NB4 (cell line): Measurements from ENCODE around the gene LIPE.

Experiments used
- DNase-seq: peaks from one replicate; pipeline ENCODE4 v3.0.0; 2010; ENCODE audit warnings: low read depth
- H3K4me3 ChIP-seq: one replicate; pipeline ENCODE4 v1.5.1; 2011; ENCODE audit warnings: mild to moderate bottlenecking, low read depth, low read length, moderate library complexity
- MAX ChIP-seq: IDR thresholded peaks from 2 replicates; pipeline ENCODE4 v1.6.1; 2011; ENCODE audit warnings: low read depth, low read length
- MYC ChIP-seq: IDR thresholded peaks from 2 replicates; pipeline ENCODE4 v1.6.1; 2011; ENCODE audit warnings: low read depth, low read length
- POLR2A ChIP-seq: IDR thresholded peaks from 2 replicates; pipeline ENCODE4 v1.6.1; 2011; ENCODE audit warnings: mild to moderate bottlenecking; ENCODE audit not compliant: insufficient read length; ENCODE audit errors: extremely low read depth
- TF ChIP-seq, protein P1 (sequence below): IDR thresholded peaks from one replicate; pipeline ENCODE4 v1.5.1; 2012; ENCODE audit warnings: low read depth, low read length

LIPE gene

DNA sequence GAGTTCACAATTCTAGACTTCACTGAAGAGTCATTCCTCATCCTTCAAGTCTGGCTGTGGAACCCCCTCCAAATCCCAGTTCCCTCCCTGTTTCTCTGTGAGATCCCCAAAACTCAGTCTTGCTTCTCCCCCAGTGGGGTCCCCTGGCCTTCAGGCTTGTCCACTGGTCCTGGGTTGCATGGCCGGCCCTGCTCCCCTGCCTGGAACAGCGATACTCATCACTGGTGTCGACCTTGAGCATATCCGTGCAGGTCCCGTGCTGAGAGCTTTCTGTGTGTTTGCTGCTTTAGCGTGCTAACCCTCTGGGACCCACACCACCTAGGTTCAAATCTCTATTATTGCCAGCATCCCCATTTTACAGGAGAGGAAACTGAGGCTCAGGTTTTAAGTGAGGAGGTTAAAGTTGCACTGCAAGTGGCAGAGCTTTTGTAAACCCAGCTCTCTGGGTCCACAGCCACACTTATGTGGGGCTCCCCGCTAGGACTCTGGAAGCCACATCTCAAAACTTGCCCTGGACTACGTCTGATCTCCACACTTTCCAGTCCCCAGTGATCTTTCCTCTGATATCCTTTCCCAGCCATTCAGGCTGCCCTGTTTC lies 15.5 kb downstream of the LIPE start:
- DNase-seq = no peak
- TF ChIP-seq POLR2A (no peak), MYC (no peak), MAX (no peak)
- TF ChIP-seq, protein P1, sequence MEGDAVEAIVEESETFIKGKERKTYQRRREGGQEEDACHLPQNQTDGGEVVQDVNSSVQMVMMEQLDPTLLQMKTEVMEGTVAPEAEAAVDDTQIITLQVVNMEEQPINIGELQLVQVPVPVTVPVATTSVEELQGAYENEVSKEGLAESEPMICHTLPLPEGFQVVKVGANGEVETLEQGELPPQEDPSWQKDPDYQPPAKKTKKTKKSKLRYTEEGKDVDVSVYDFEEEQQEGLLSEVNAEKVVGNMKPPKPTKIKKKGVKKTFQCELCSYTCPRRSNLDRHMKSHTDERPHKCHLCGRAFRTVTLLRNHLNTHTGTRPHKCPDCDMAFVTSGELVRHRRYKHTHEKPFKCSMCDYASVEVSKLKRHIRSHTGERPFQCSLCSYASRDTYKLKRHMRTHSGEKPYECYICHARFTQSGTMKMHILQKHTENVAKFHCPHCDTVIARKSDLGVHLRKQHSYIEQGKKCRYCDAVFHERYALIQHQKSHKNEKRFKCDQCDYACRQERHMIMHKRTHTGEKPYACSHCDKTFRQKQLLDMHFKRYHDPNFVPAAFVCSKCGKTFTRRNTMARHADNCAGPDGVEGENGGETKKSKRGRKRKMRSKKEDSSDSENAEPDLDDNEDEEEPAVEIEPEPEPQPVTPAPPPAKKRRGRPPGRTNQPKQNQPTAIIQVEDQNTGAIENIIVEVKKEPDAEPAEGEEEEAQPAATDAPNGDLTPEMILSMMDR = no peak
- no peak overlapping the region for H3K4me3 ChIP-seq

GRCh38 chr19:42410371-42410770 lies 16.8 kb downstream of the LIPE start:
- H3K4me3 ChIP-seq = no peak overlapping the region
- DNase-seq = no peak
- TF ChIP-seq, protein P1 = no peak
- no peak for TF ChIP-seq POLR2A

DNA sequence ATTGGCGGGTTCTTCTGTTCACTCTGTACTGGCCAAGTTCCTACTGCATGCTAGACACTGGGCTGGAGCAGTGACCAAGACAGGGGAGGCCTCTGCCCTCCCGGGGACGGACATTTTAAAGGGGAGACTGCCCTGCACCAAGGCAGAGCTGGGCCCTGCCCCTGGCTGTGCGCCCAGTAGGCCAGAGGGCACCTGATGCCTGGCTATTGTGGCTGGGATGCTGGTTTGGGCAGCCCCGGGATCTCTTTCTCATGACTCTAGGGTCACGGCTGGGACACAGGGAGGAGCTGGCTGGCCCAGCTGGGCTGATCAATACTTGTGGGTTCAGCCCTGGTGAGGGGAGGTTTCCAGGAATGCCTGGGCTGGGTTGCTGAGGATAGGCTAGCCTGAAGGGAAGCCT lies 17.7 kb downstream of the LIPE start:
- DNase-seq = no peak
- no peak overlapping the region for H3K4me3 ChIP-seq
- TF ChIP-seq, protein P1 = no peak
- TF ChIP-seq POLR2A = no peak
- TF ChIP-seq MYC = no peak
- no peak for TF ChIP-seq MAX

GRCh38 chr19:42407816-42408175 lies 19.4 kb downstream of the LIPE start:
- TF ChIP-seq MYC (no peak), MAX (no peak), POLR2A (no peak)
- TF ChIP-seq, protein P1 = no peak
- DNase-seq = no peak
- H3K4me3 ChIP-seq = no peak overlapping the region

DNA sequence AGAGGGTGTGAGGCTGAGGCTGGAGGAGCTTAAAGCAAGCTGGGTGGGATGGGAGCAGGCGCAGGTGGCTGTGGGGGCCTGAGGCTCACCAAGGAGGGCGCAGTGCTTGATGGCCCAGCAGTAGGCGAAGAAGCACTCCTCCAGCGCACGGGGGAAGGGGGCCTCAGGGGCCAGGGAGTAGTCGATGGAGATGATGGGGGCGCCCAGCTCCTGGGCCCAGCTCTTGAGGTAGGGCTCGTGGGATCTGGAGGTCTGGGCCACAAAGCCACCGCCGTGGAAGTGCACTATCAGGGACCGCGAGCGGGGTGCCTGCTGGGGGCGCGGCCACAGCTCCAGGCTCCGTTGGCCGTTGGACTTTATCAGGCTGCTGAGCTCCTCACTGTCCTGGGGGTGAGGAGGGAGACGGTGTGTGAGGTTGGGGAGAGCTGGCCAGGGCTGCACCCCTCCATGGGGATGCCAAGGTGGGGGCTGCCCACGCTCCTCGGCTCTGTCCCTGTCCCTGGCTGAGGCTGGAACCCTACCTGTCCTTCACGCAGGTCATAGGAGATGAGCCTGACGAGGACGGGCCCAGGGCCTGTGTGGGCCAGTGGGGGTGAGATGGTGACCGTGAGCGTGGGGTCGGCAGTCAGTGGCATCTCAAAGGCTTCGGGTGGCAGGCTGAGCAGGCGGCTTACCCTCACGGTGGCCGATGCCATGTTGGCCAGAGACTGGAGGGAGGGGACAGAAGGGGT lies 19.9 kb downstream of the LIPE start:
- no peak overlapping the region for H3K4me3 ChIP-seq
- no peak for TF ChIP-seq POLR2A
- TF ChIP-seq, protein P1 = no peak
- TF ChIP-seq MAX = no peak
- no peak for DNase-seq
